Suprapubic skin (tissue), 4 donors: ENCODE results near the gene RSPH10B2. TPM values are rescaled to one million over a fixed set of nuclear protein-coding genes. Genes with fewer than 3 reads are reported as not detected.

Source experiments
- total RNA-seq, 4 donors: library from RNA; depleted of rRNA; stranded (reverse); fragments of >200 nt; gene quantifications; one replicate each; pipeline ENCODE4 v1.1.0, GENCODE V29; 2016

RSPH10B2 gene
- total RNA-seq, 4 donors from 2014 or later: not detected

Other genes starting within 250 kb of the RSPH10B2 start
- gene GRID2IP, start 202.6 kb upstream of the RSPH10B2 start, total RNA-seq: 1 to 10 TPM in 1 of 4 donors, under 1 TPM in 3; 0.16 to 1.0 (median 0.62) TPM
- gene ZDHHC4, start 176.6 kb upstream of the RSPH10B2 start, total RNA-seq: 10 to 100 TPM; 22.2 to 37.3 (median 26.2) TPM
- gene INTS15, start 164.1 kb upstream of the RSPH10B2 start, total RNA-seq: 10 to 100 TPM; 28.4 to 47.9 (median 39.4) TPM
- gene ZNF853, start 138.5 kb upstream of the RSPH10B2 start, total RNA-seq: 1 to 10 TPM; 1.6 to 4.6 (median 3.7) TPM
- 10 to 100 TPM; 20.8 to 58.6 (median 30.6) TPM for gene ZNF316, start 116.8 kb upstream of the RSPH10B2 start, total RNA-seq
- gene ZNF12, start 47.2 kb upstream of the RSPH10B2 start, total RNA-seq: 10 to 100 TPM; 17.9 to 33.0 (median 19.0) TPM
- gene CCZ1B, start 72.2 kb downstream of the RSPH10B2 start, total RNA-seq: 100 to 1,000 TPM in 1 of 4 donors, 10 to 100 TPM in 3; 20.8 to 112 (median 42.7) TPM